Cardiac muscle cell (in vitro differentiated cells and primary cell): Measurements from ENCODE around the gene BMPER. TPM values are rescaled to one million over a fixed set of nuclear protein-coding genes. Genes with fewer than 3 reads are reported as not detected.

Source experiments
- DNase-seq, 2 donors: peaks; one replicate each; pipeline versions ENCODE4 v3.0.0 to v3.0.0-alpha.2; 2010 to 2017; ENCODE audit warnings: low read depth in 1 of 2, low spot score in 1 of 2
- H3K27ac ChIP-seq: fragments of 200-600 bp; sonication (generic); 2 replicates; pipeline ENCODE4 v1.5.1; 2016
- H3K27me3 ChIP-seq: fragments of 200-600 bp; sonication (generic); 2 replicates; pipeline ENCODE4 v1.6.0; 2016; ENCODE audit warnings: control low read depth
- H3K36me3 ChIP-seq: fragments of 200-600 bp; sonication (generic); 2 replicates; pipeline ENCODE4 v1.5.1; 2016; ENCODE audit warnings: control low read depth
- H3K4me1 ChIP-seq: fragments of 200-600 bp; sonication (generic); 2 replicates; pipeline ENCODE4 v1.8.1; 2017; ENCODE audit warnings: low read depth, mild to moderate bottlenecking, mixed run types
- H3K4me3 ChIP-seq: fragments of 200-600 bp; sonication (generic); 2 replicates; pipeline ENCODE4 v1.5.1; 2016; ENCODE audit warnings: mild to moderate bottlenecking
- H3K9me3 ChIP-seq: fragments of 200-600 bp; sonication (generic); 2 replicates; pipeline ENCODE4 v1.5.1; 2017; ENCODE audit warnings: low read depth, mild to moderate bottlenecking, control low read depth
- CTCF ChIP-seq: IDR thresholded peaks from 2 replicates; pipeline ENCODE4 v1.5.1; 2012; ENCODE audit warnings: low read depth, mild to moderate bottlenecking, low read length
- polyA plus RNA-seq: library from polyadenylated mRNA; unstranded; fragments of >200 nt; fragmentation: Nextera tagmentation; extraction: Ambion mirVana; gene quantifications from 2 replicates; pipeline ENCODE4 v1.2.1, GENCODE V29; 2016
- total RNA-seq: library from RNA; depleted of rRNA; stranded (reverse); fragments of >200 nt; gene quantifications from 2 replicates; pipeline ENCODE4 v1.2.3, GENCODE V29; 2016

Gene BMPER
- total and polyA plus RNA-seq, 2 experiments from 2014 or later = 53.6 to 138 TPM

- no peak overlapping the region for H3K27ac ChIP-seq
- no peak for TF ChIP-seq CTCF
- H3K27me3 ChIP-seq = no peaks in the 10 kb centered on the region
- no peaks in the 10 kb centered on the region for H3K9me3 ChIP-seq
- peaks cover 21% of the 10 kb centered on the region for H3K4me1 ChIP-seq
- peaks cover 7% of the 10 kb centered on the region for H3K36me3 ChIP-seq
- no peak for DNase-seq
- H3K4me3 ChIP-seq = no peak overlapping the region
Measured at GRCh38 chr7:34013421-34013820, 108.1 kb downstream of the BMPER start.

GRCh38 chr7:34015651-34016050, 110.3 kb downstream of the BMPER start:
- H3K4me1 ChIP-seq = peaks cover 24% of the 10 kb centered on the region
- H3K4me3 ChIP-seq = no peak overlapping the region
- no peaks in the 10 kb centered on the region for H3K27me3 ChIP-seq
- no peaks in the 10 kb centered on the region for H3K9me3 ChIP-seq
- DNase-seq = no peak
- no peak for TF ChIP-seq CTCF
- peak overlapping the region; percentile 67 for H3K27ac ChIP-seq
- H3K36me3 ChIP-seq = peaks cover 7% of the 10 kb centered on the region

GRCh38 chr7:34016876-34017275, 111.5 kb downstream of the BMPER start:
- peak overlapping the region; percentile 16 for H3K27ac ChIP-seq
- H3K36me3 ChIP-seq = peaks cover 7% of the 10 kb centered on the region
- peaks cover 12% of the 10 kb centered on the region for H3K4me1 ChIP-seq
- H3K4me3 ChIP-seq = no peak overlapping the region
- H3K9me3 ChIP-seq = no peaks in the 10 kb centered on the region
- no peaks in the 10 kb centered on the region for H3K27me3 ChIP-seq
- DNase-seq = no peak
- TF ChIP-seq CTCF = no peak

GRCh38 chr7:34019301-34019790, 114.0 kb downstream of the BMPER start:
- no peak for TF ChIP-seq CTCF
- H3K36me3 ChIP-seq = peaks cover 7% of the 10 kb centered on the region
- H3K27me3 ChIP-seq = no peaks in the 10 kb centered on the region
- H3K9me3 ChIP-seq = no peaks in the 10 kb centered on the region
- H3K27ac ChIP-seq = peak overlapping the region; percentile 73
- peaks cover 12% of the 10 kb centered on the region for H3K4me1 ChIP-seq
- no peak overlapping the region for H3K4me3 ChIP-seq
- no peak for DNase-seq

- H3K36me3 ChIP-seq = no peaks in the 10 kb centered on the region
- DNase-seq = no peak
Measured at GRCh38 chr7:34022626-34023025, 117.3 kb downstream of the BMPER start.

More at GRCh38 chr7:34022626-34023025, 117.3 kb downstream of the BMPER start:
- TF ChIP-seq CTCF = no peak
- Histone ChIP-seq H3K4me1 (peaks cover 37% of the 10 kb centered on the region), H3K9me3 (no peaks in the 10 kb centered on the region), H3K4me3 (no peak overlapping the region), H3K27me3 (no peaks in the 10 kb centered on the region), H3K27ac (peak overlapping the region; percentile 35)
